Mesothelial cell of epicardium (in vitro differentiated cells): Measurements from ENCODE around the gene STRIP2. TPM values are rescaled to one million over a fixed set of nuclear protein-coding genes. Genes with fewer than 3 reads are reported as not detected.

Experiments used
- DNase-seq, 2 experiments: peaks; one replicate each; pipeline ENCODE4 v3.0.0; 2021; ENCODE audit warnings: low spot score in 2 of 2; ENCODE audit not compliant: unreplicated experiment in 2 of 2
- H3K27ac Mint-ChIP-seq: 2 replicates; pipeline ENCODE4 v1.8.0; 2021; ENCODE audit warnings: mixed read lengths
- H3K27me3 Mint-ChIP-seq: 2 replicates; pipeline ENCODE4 v1.8.0; 2021; ENCODE audit warnings: low read depth, mixed read lengths
- H3K36me3 Mint-ChIP-seq: 2 replicates; pipeline ENCODE4 v1.8.0; 2021; ENCODE audit warnings: mixed read lengths
- H3K4me1 Mint-ChIP-seq: 2 replicates; pipeline ENCODE4 v1.8.0; 2021; ENCODE audit warnings: mixed read lengths
- H3K4me3 Mint-ChIP-seq: 2 replicates; pipeline ENCODE4 v1.8.0; 2021; ENCODE audit warnings: mild to moderate bottlenecking, moderate library complexity, mixed read lengths
- H3K9me3 Mint-ChIP-seq: 2 replicates; pipeline ENCODE4 v1.8.0; 2021; ENCODE audit warnings: mixed read lengths
- CTCF ChIP-seq: fragments of 200-600 bp; sonication (generic); IDR thresholded peaks from one replicate; pipeline ENCODE4 v1.5.0; 2021; ENCODE audit warnings: antibody characterized with exemption; ENCODE audit not compliant: unreplicated experiment
- total RNA-seq: library from RNA; stranded (reverse); gene quantifications from 3 replicates; pipeline ENCODE4 v1.2.1, GENCODE V29; 2021

Gene STRIP2
- total RNA-seq, 1 donor from 2014 or later: 1.8 TPM

GRCh38 chr7:129501760-129502707, 67.8 kb downstream of the STRIP2 start, which contains the start of gene SMKR1:
Gene SMKR1 (plus strand): TSS chr7:129502531. CDS start chr7:129502825, 294 bp downstream.
- peak within 1 kb of the TSS; percentile 0 for H3K27ac Mint-ChIP-seq
- H3K27me3 Mint-ChIP-seq: peaks cover 41% of the 10 kb centered on the region
- H3K4me1 Mint-ChIP-seq: peaks cover 11% of the 10 kb centered on the region
- H3K36me3 Mint-ChIP-seq: no peaks in the 10 kb centered on the region
- DNase-seq: peak; percentile 66 to 78
- no peaks in the 10 kb centered on the region for H3K9me3 Mint-ChIP-seq
- TF ChIP-seq CTCF: no peak
- H3K4me3 Mint-ChIP-seq: peak within 1 kb of the TSS; percentile 72

- peaks cover 40% of the 10 kb centered on the region for H3K27me3 Mint-ChIP-seq
- peak overlapping the region; percentile 0 for H3K27ac Mint-ChIP-seq
- peak overlapping the region; percentile 72 for H3K4me3 Mint-ChIP-seq
- TF ChIP-seq CTCF: no peak
- H3K36me3 Mint-ChIP-seq: no peaks in the 10 kb centered on the region
- DNase-seq: no peak
- no peaks in the 10 kb centered on the region for H3K9me3 Mint-ChIP-seq
- peaks cover 11% of the 10 kb centered on the region for H3K4me1 Mint-ChIP-seq
Measured at GRCh38 chr7:129502708-129503685, 68.8 kb downstream of the STRIP2 start.

GRCh38 chr7:129503725-129504124, 69.5 kb downstream of the STRIP2 start:
- H3K4me3 Mint-ChIP-seq: peak overlapping the region; percentile 72
- peaks cover 11% of the 10 kb centered on the region for H3K4me1 Mint-ChIP-seq
- no peak for DNase-seq
- H3K36me3 Mint-ChIP-seq: no peaks in the 10 kb centered on the region
- peaks cover 40% of the 10 kb centered on the region for H3K27me3 Mint-ChIP-seq
- no peak overlapping the region for H3K27ac Mint-ChIP-seq
- no peaks in the 10 kb centered on the region for H3K9me3 Mint-ChIP-seq
- TF ChIP-seq CTCF: no peak

GRCh38 chr7:129512192-129512591, 78.0 kb downstream of the STRIP2 start:
- Mint-ChIP-seq H3K27ac (no peak overlapping the region), H3K9me3 (no peaks in the 10 kb centered on the region), H3K4me3 (no peak overlapping the region), H3K27me3 (peaks cover 11% of the 10 kb centered on the region), H3K36me3 (no peaks in the 10 kb centered on the region), H3K4me1 (no peaks in the 10 kb centered on the region)
- TF ChIP-seq CTCF: no peak
- no peak for DNase-seq

- H3K4me3 Mint-ChIP-seq: no peak overlapping the region
- H3K4me1 Mint-ChIP-seq: no peaks in the 10 kb centered on the region
- peaks cover 18% of the 10 kb centered on the region for H3K27me3 Mint-ChIP-seq
- no peaks in the 10 kb centered on the region for H3K36me3 Mint-ChIP-seq
- DNase-seq: no peak
- H3K27ac Mint-ChIP-seq: no peak overlapping the region
- H3K9me3 Mint-ChIP-seq: no peaks in the 10 kb centered on the region
- no peak for TF ChIP-seq CTCF
Measured at GRCh38 chr7:129513546-129513945, 79.3 kb downstream of the STRIP2 start.
